A673 (cell line): ENCODE results near the gene TXNDC5. TPM values are rescaled to one million over a fixed set of nuclear protein-coding genes. Genes with fewer than 3 reads are reported as not detected.

ENCODE experiments used
- BruUV-seq: library from RNA; stranded (reverse); fragments of 400-500 nt; replicated peaks from 2 replicates; lab custom pipeline; 2021; lab: Mats Ljungman, UMichigan
- CTCF ChIA-PET: fragments of 300-600 bp; sonication (Branson Sonifier 250); formaldehyde crosslinking; loops from one replicate; lab custom pipeline; 2022; ENCODE audit warnings: antibody characterized with exemption; lab: Charles Lee
- POLR2A ChIA-PET: fragments of 300-600 bp; sonication (Branson Sonifier 250); formaldehyde crosslinking; loops from one replicate; lab custom pipeline; 2022; ENCODE audit warnings: antibody characterized with exemption; ENCODE audit not compliant: low non-redundant PET; lab: Charles Lee
- DNase-seq: peaks from one replicate; pipeline ENCODE4 v3.0.0-alpha.2; 2015; ENCODE audit warnings: low spot score
- H3K27ac ChIP-seq: fragments of 200-600 bp; sonication (generic); 2 replicates; pipeline ENCODE4 v1.5.1; 2016; ENCODE audit warnings: mixed run types, low read depth, mild to moderate bottlenecking, mixed read lengths, antibody characterized with exemption, low read length; ENCODE audit not compliant: poor library complexity, severe bottlenecking
- H3K27me3 ChIP-seq: fragments of 200-600 bp; sonication (generic); replicated peaks from 2 replicates; pipeline ENCODE4 v1.6.1; 2017; ENCODE audit warnings: mixed run types, low read depth, mild to moderate bottlenecking, mixed read lengths, antibody characterized with exemption, low read length; ENCODE audit not compliant: insufficient read depth, poor library complexity
- H3K36me3 ChIP-seq: fragments of 200-600 bp; sonication (generic); 2 replicates; pipeline ENCODE4 v1.6.1; 2016; ENCODE audit warnings: mixed run types, mild to moderate bottlenecking, mixed read lengths, antibody characterized with exemption, low read length; ENCODE audit not compliant: insufficient read depth, poor library complexity, severe bottlenecking
- H3K4me1 ChIP-seq: fragments of 200-600 bp; sonication (generic); 2 replicates; pipeline ENCODE4 v1.6.1; 2017; ENCODE audit warnings: mixed run types, mild to moderate bottlenecking, mixed read lengths, antibody characterized with exemption, low read length; ENCODE audit not compliant: insufficient read depth, poor library complexity, severe bottlenecking
- H3K4me3 ChIP-seq: fragments of 200-600 bp; sonication (generic); 2 replicates; pipeline ENCODE4 v1.5.1; 2016; ENCODE audit warnings: low read depth, mixed run types, mild to moderate bottlenecking, mixed read lengths, low read length; ENCODE audit not compliant: poor library complexity, severe bottlenecking
- H3K9me3 ChIP-seq: fragments of 200-600 bp; sonication (generic); 2 replicates; pipeline ENCODE4 v1.6.1; 2016; ENCODE audit warnings: mixed run types, low read depth, mild to moderate bottlenecking, mixed read lengths, antibody characterized with exemption, low read length; ENCODE audit not compliant: poor library complexity, severe bottlenecking
- EZH2 ChIP-seq: fragments of 200-600 bp; sonication (generic); IDR thresholded peaks from 2 replicates; pipeline ENCODE4 v1.6.1; 2017; ENCODE audit warnings: borderline replicate concordance, low read depth, mild to moderate bottlenecking, mixed read lengths, antibody characterized with exemption, low read length; ENCODE audit not compliant: poor library complexity, severe bottlenecking
- intact Hi-C: fragments of 100-400 bp; cut with micrococcal nuclease; formaldehyde crosslinking; loops from one replicate; pipeline ENCODE4 v1.10.0; 2022; ENCODE audit not compliant: unreplicated experiment
- total RNA-seq: library from RNA; stranded (reverse); gene quantifications from 2 replicates; pipeline ENCODE4 v1.2.3, GENCODE V29; 2021
- TF ChIP-seq, protein P1 (sequence below): fragments of 300-800, 200-600 bp; sonication (generic); conservative IDR thresholded peaks from 2 replicates; pipeline ENCODE4 v1.5.1; 2017; ENCODE audit warnings: low read depth, mild to moderate bottlenecking, antibody characterized with exemption, low read length, moderate library complexity, mixed read lengths

TXNDC5 gene
- total RNA-seq, 1 experiment from 2014 or later: 134 TPM

DNA sequence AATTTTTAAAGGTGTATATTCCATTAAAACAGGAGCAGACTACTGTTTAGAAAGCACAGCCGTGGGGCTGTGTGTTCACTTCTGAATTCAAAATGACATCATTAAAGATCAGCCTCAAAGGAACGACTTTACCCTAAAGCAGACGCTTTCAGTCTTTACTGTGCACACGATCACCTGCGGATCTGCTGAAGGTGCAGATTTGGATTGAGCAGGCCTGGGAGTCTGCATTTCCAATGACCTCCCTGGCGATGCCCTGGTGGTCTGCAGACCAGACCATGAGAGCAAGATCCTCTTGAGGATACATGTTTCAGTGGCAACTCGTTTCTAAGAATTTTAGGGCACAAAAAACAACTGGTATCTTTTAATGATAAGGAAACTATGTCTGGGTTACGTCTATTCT is 27.2 kb downstream of the TXNDC5 start:
- intact Hi-C loops: no loop called here
- CTCF ChIA-PET: no interaction called here
- Histone ChIP-seq H3K36me3 (peaks cover 77% of the 10 kb centered on the region), H3K4me1 (no peaks in the 10 kb centered on the region), H3K4me3 (no peak overlapping the region), H3K9me3 (no peaks in the 10 kb centered on the region), H3K27ac (no peak overlapping the region), H3K27me3 (no peaks in the 10 kb centered on the region)
- no TSS peak for BruUV-seq
- no peak for DNase-seq
- TF ChIP-seq, protein P1, sequence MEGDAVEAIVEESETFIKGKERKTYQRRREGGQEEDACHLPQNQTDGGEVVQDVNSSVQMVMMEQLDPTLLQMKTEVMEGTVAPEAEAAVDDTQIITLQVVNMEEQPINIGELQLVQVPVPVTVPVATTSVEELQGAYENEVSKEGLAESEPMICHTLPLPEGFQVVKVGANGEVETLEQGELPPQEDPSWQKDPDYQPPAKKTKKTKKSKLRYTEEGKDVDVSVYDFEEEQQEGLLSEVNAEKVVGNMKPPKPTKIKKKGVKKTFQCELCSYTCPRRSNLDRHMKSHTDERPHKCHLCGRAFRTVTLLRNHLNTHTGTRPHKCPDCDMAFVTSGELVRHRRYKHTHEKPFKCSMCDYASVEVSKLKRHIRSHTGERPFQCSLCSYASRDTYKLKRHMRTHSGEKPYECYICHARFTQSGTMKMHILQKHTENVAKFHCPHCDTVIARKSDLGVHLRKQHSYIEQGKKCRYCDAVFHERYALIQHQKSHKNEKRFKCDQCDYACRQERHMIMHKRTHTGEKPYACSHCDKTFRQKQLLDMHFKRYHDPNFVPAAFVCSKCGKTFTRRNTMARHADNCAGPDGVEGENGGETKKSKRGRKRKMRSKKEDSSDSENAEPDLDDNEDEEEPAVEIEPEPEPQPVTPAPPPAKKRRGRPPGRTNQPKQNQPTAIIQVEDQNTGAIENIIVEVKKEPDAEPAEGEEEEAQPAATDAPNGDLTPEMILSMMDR: no peak
- no peak for TF ChIP-seq EZH2
- POLR2A ChIA-PET: no interaction called here

DNA sequence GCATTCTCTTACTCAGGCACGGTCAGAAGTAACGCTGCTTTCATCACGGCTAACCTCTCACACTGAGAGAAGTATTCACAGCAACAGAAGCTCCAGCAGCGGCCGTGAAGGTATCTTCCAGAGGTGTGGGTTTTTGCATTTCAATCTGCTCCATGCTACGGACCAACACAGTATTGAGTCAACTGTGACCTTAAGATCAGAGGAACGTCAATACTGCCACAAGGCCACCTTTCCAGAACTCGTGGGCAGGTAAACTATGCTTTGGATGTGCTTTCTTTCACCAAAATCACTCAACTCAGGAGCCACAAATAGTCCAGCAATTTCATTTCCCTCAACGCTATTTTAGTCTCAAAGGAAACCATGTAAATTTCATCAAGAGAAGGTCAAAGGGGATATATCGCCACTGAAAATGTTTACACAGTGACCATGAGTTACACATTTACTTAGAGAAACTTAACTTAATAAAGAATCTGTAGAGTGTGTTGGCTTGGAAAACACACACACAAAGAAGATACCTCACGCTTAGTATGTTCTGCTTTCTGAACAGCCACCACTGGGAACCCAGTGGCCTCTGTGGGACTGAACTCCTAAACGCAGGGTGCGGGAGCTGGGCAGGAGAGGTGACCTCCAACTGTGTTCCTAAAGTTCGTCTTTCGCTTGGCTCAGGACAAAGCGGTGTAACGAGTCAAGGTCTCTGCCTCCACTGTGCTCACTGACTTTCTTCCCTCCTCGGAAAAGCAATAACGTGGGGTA is 27.9 kb downstream of the TXNDC5 start:
- H3K36me3 ChIP-seq: peaks cover 72% of the 10 kb centered on the region

DNA sequence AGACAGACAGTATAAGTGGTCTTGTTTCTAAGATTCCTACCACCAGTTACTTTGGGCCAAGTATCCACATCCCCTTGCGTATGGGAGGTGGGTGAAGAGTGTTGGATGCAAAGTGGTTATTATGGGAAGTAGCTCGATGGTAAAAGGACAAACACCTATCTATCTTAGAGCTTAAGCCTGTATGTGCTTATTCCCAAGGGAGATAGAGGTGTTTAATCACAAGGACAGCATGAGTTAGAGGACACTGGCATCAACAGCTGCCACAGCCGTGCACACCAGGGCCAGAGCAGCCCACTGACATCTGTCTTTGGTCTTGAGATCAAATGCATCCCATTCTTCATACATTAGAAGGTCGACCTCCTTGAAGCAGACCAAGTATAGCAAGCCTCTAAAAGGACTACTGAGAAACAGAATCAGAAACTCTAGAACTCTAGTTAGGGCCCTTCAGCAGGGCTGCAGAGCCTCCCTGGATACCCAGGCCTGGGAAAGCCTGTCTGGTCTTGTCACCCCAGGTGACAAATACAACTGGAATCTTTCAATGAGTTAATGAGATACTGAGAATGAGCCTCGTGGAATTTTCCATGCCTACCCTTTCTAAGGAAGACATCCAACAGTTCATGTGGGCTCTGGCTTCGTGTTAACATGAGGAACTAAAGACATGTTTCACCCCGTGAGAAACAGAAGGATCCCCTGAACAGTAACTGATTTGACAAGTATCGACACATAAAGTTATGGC is 28.7 kb downstream of the TXNDC5 start:
- Histone ChIP-seq H3K27ac (no peak overlapping the region), H3K4me3 (no peak overlapping the region), H3K27me3 (no peaks in the 10 kb centered on the region), H3K36me3 (peaks cover 65% of the 10 kb centered on the region), H3K9me3 (no peaks in the 10 kb centered on the region), H3K4me1 (no peaks in the 10 kb centered on the region)
- CTCF ChIA-PET: no interaction called here
- BruUV-seq: TSS peak; percentile 59
- DNase-seq: no peak
- POLR2A ChIA-PET: no interaction called here
- TF ChIP-seq, protein P1: no peak
- TF ChIP-seq EZH2: no peak
- intact Hi-C loops: no loop called here

More for the DNA sequence above, 27.9 kb downstream of the TXNDC5 start:
- H3K4me1 ChIP-seq: no peaks in the 10 kb centered on the region
- BruUV-seq: no TSS peak
- intact Hi-C loops: no loop called here
- no peak for TF ChIP-seq EZH2
- TF ChIP-seq, protein P1: no peak
- no peak overlapping the region for H3K27ac ChIP-seq
- H3K4me3 ChIP-seq: no peak overlapping the region
- POLR2A ChIA-PET: no interaction called here
- DNase-seq: no peak
- H3K9me3 ChIP-seq: no peaks in the 10 kb centered on the region
- CTCF ChIA-PET: no interaction called here
- no peaks in the 10 kb centered on the region for H3K27me3 ChIP-seq
